Activated T-cell treated with anti-CD3 and anti-CD28 coated beads for 1 hour (primary cell): ENCODE results near the gene RABGGTA.

Experiments
- DNase-seq: peaks from one replicate; pipeline ENCODE4 v3.0.0-alpha.2; 2020; ENCODE audit warnings: low read depth

RABGGTA gene

DNA sequence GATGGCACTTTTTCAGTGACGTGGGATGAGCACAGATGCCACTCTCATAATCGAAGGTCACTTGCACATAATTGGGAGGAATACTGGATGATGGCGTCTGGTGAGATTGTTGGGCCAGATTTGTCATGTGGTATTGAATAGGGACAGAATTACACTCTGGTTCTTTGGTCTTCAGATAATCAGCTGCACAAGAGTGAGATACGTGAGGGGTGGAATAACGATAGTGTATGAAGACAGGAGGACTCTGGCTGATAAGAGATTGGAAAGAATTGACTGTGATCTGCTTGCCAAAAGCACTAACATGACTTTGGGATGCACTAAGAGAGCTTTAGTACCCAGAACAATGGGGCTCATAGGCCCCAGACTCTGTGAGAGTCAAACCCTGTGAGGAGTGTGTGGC, 7.0 kb upstream of the RABGGTA start:
- no peak for DNase-seq

DNA sequence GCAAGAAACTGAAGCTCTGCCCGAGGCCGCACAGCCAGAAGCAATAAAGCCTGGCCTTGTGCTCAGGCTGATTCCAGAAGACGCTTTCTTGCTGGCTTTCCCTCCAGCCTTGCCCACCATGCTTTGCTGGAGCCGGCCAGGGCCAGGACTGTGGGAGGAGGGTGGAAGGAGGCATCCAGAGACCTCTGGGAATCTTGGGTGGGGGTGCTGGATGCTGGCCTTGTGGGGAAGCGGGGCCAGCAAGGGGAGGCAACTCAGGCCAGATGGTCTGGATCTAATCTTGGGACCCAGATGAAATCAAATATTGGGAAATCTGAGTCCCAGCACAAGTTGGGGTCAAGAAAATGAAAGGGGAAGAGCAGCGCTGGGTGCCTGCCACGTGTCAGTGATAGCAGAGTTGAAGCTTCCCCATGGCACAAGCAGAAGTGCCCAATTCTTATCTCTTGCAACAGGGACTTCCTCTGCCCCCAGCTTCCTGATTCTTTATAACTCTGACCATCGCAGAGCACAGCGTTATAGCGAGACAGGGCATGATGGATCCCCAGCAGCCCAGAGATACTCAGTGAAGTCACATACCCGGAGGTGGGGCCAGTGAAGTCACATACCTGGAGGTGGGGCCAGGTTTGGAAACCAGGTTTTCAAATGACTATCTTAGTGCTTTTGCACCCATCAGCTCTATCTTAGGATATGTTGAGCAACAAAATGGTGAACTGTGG, 6.4 kb upstream of the RABGGTA start:
- no peak for DNase-seq

DNA sequence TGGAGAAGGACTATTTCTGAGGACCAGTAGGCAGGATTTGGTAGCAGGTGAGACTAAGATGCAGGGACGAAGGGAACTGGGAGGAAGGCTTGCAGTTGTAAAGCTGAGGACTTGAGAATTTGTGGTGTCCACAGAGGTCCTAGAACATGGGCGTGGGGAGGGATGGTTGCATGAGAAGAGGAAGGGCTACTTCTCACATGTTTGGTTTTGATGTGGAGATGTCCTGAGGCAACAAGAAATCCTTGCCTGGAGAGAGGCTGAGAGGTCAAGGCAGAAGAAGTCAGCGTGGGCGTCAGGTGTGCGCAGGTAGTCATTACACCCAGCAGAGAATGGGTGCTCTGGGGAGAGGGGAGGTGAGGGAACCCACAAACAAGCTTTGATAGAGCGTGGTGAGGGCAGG, 5.7 kb upstream of the RABGGTA start:
- DNase-seq = no peak

DNA sequence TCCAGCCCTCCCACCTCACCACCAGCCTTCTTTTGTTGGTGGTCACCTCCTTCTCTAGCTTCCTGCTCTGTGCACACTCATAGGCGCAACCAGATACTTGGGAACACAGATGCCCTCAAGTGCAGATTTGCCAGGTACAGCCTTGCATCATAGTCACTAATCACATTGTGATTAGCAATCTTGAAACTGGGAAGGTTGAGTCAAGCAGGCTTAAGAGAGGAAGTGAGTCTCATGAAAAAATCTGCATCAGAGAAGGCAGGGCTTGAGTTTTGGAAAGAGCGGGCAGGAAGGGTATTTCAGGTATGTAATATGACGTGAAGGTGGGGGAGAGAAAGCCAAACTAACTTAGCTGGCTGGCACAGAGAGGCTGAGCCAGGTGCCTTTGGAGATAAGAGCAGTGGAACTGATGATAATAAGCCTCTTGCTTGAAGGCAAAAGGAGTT, 2.7 kb upstream of the RABGGTA start:
- no peak for DNase-seq

GRCh38 chr14:24273422-24273998, 2.1 kb upstream of the RABGGTA start:
- DNase-seq = no peak

DNA sequence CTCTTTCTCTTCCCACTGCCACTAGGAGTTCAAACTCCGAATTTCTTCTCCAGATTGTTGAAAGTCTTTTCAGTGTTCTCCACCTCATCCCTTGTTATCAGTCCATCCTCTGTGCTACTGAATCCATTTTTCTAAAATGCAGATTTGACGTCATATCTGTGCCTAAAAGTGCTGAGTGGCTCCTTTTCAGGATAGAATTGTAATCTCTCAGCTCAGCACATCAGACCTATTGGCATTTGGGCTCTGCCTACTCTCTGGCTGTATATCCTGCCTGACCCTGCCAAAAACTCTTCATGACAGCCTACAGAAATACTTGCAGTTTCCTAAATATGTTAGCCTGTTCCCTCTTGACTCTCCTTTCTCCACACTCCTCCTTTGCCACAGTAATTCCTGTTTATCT, 1.1 kb upstream of the RABGGTA start:
- DNase-seq = no peak

DNA sequence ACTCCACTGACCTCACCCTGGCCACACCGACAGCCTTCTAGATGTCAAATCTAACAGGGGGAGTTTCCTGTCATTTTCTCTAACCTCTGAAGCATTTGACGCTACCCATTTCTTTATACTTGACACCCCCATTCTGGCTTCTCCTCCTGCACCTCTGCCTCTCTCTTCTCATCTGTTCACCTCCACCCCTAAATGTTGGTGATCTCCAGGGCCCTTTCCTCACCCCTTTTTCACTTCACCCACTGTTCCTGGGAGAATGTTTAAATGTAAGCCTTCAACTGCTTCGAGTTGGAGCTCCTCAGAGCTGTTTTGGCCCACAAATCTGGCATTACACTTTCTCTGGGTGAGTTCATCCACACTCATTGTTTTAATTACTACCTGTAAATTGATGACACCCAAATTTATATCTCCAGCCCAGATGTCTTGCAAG, 452 bp upstream of the RABGGTA start:
- no peak for DNase-seq

- no peak for DNase-seq
These were observed 762 bp downstream of the RABGGTA start for GRCh38 chr14:24270537-24271133.

- DNase-seq = no peak
These were observed 1.4 kb downstream of the RABGGTA start for GRCh38 chr14:24269910-24270536.

DNA sequence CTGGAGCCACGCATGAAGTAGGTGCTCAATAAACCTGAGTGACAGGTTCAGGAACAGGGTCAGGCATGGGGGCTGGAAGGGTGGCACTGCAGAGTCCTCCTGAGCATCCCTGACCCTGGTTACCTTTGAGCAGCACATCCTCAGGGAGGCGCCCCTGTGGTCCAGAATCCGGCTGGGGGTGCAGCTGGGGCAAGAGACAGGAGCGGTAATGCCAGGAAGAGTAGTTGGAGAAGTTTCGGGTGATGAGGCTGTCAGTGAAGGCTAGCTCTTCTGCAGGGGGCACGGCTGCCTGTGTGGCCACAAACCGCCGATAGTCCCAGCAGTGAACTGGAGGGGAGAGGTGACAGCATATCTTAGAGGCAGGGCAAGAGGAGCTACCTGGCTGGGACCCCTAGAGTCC, 2.0 kb downstream of the RABGGTA start:
- no peak for DNase-seq

GRCh38 chr14:24268225-24268624, 3.2 kb downstream of the RABGGTA start:
- no peak for DNase-seq

- DNase-seq = no peak
These were observed 3.9 kb downstream of the RABGGTA start for GRCh38 chr14:24267516-24267915.

DNA sequence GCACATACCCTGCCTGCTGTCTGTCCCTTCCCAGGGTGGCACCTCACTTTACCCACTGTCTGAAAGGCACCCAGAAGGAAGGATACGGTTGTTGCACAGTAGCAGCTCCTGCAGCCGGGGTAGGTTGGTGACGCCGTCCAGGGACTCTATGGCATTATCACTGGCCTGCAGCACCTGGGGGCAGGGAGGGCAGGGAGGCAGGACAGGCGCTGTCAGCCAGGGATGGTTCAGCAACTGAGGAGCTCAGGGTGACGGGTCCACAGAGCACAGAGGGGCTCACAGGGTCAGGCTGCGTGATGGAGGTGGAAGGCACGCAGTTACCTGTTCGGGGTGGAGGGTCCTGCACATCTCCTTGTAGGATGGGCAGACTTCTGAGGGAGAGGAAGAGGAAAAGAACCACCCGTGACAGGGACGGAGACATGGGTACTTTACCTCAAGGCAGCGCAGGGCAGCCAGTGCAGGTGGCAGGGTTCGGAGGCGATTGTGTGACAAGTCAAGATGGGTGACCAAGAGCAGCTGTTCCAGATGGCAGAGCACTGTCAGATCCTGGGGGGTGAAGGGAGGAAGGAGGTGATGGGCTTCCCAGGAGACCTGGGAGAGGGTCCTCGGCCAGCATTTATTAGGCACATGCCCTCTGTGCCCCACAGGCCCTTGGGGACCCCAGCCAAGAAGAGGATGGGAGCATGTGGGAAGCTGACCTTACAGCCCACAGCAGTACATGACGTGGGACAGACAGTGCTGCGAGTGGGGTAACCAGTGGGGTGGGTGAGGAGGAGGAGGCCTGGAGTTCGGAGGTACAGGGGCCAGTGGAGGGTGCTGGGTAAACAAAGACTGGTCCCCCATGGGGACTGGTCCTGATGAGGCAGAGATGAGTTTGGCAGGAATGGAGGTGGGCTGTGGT, 4.8 kb downstream of the RABGGTA start:
- no peak for DNase-seq

DNA sequence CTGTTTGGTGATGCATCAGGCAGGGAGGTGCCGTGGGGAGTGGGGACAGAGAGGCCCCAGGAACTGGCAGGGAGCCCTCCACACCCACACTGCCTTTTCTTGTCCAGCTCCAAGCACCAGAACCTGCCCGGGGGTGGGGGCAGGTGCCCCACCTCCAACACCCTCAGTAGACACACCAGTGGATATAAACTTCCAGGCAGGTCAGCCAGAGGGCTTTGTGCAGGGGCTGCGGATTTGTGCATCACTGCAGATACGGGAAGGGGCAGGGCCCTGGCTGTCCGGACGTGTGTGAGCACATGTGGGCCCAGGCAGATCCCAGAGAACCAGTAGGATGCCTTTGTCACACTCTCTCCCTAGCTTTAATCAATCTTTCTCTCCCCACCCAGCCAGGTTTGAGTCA, 7.1 kb downstream of the RABGGTA start:
- no peak for DNase-seq

DNA sequence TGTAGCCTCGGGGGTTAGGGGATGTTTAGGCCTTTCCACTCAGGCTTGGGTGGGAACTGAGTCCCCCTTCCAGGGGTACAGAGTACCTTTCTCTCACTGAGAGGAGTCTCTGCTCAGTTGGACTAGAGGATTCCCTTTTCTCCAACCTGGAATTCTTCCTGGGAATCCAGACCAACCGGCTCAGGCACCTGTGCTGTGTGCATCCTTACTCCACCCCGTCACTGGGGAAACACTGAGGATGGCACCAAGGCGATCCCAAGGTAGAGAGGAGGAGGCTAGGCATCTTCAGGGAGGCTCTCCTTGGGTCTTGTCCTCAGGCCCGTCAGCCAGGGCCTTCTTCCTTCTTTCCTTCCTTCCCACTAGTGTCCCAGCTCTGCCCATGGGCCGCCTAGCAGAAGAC, 7.5 kb downstream of the RABGGTA start:
- no peak for DNase-seq

- no peak for DNase-seq
These were observed 8.3 kb downstream of the RABGGTA start, which contains the start of gene TGM1 for GRCh38 chr14:24262821-24263733. TSS of gene TGM1 (minus strand) at chr14:24263177. CDS start at chr14:24262352, 825 bp downstream.

- DNase-seq = no peak
These were observed 9.4 kb downstream of the RABGGTA start for GRCh38 chr14:24261969-24262327.

GRCh38 chr14:24261256-24261968, 10.0 kb downstream of the RABGGTA start:
- no peak for DNase-seq

DNA sequence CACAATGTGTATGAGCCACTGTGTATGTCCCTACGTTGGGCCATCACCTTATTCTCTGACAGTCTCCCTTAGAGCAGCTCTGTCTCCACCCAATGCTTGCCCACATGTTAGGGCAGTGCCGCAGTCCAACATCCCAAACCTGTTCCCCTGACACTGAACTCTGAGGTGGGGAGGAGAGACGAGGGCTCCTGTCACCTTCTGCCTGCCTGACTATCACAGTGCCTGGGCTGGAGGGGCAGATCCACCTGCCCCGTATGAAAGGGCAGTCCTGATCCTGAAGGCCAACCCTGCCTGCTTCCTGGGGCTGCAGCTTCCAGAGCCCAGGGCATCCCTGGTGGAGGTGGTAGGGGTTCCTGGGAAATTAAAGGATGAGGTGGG, 10.6 kb downstream of the RABGGTA start:
- no peak for DNase-seq

- no peak for DNase-seq
These were observed 11.2 kb downstream of the RABGGTA start for GRCh38 chr14:24260026-24260779.
